DND-41 (cell line): Measurements from ENCODE around the gene SBK3.

ENCODE experiments used
- EZH2 ChIP-seq: IDR thresholded peaks from 3 replicates; pipeline ENCODE4 v1.6.1; 2012; ENCODE audit warnings: borderline replicate concordance, low read depth, mild to moderate bottlenecking, moderate library complexity, low read length, inconsistent platforms; ENCODE audit not compliant: severe bottlenecking
- TF ChIP-seq, protein P1 (sequence below): IDR thresholded peaks from 2 replicates; pipeline ENCODE4 v1.5.1; 2012; ENCODE audit warnings: borderline replicate concordance, low read length, moderate library complexity, mild to moderate bottlenecking; ENCODE audit not compliant: poor library complexity, severe bottlenecking; ENCODE audit errors: extremely low read depth

- TF ChIP-seq, protein P1, sequence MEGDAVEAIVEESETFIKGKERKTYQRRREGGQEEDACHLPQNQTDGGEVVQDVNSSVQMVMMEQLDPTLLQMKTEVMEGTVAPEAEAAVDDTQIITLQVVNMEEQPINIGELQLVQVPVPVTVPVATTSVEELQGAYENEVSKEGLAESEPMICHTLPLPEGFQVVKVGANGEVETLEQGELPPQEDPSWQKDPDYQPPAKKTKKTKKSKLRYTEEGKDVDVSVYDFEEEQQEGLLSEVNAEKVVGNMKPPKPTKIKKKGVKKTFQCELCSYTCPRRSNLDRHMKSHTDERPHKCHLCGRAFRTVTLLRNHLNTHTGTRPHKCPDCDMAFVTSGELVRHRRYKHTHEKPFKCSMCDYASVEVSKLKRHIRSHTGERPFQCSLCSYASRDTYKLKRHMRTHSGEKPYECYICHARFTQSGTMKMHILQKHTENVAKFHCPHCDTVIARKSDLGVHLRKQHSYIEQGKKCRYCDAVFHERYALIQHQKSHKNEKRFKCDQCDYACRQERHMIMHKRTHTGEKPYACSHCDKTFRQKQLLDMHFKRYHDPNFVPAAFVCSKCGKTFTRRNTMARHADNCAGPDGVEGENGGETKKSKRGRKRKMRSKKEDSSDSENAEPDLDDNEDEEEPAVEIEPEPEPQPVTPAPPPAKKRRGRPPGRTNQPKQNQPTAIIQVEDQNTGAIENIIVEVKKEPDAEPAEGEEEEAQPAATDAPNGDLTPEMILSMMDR, result no peak
- TF ChIP-seq EZH2, result no peak
These were observed 22.5 kb upstream of the SBK3 start for GRCh38 chr19:55567708-55568328.
